Hindlimb muscle (tissue), 1 donor: Measurements from ENCODE around the gene OSGIN1. TPM values are rescaled to one million over a fixed set of nuclear protein-coding genes. Genes with fewer than 3 reads are reported as not detected.

ENCODE experiments used
- DNase-seq: peaks from one replicate; pipeline ENCODE4 v3.0.0-alpha.2; 2013
- polyA plus RNA-seq: library from polyadenylated mRNA; unstranded; fragments of 120-200 nt; gene quantifications from one replicate; pipeline ENCODE4 v1.2.1, GENCODE V29; 2013; ENCODE audit not compliant: insufficient read length

Gene OSGIN1, protein sequence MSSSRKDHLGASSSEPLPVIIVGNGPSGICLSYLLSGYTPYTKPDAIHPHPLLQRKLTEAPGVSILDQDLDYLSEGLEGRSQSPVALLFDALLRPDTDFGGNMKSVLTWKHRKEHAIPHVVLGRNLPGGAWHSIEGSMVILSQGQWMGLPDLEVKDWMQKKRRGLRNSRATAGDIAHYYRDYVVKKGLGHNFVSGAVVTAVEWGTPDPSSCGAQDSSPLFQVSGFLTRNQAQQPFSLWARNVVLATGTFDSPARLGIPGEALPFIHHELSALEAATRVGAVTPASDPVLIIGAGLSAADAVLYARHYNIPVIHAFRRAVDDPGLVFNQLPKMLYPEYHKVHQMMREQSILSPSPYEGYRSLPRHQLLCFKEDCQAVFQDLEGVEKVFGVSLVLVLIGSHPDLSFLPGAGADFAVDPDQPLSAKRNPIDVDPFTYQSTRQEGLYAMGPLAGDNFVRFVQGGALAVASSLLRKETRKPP
- 0.53 TPM for polyA plus RNA-seq

DNA sequence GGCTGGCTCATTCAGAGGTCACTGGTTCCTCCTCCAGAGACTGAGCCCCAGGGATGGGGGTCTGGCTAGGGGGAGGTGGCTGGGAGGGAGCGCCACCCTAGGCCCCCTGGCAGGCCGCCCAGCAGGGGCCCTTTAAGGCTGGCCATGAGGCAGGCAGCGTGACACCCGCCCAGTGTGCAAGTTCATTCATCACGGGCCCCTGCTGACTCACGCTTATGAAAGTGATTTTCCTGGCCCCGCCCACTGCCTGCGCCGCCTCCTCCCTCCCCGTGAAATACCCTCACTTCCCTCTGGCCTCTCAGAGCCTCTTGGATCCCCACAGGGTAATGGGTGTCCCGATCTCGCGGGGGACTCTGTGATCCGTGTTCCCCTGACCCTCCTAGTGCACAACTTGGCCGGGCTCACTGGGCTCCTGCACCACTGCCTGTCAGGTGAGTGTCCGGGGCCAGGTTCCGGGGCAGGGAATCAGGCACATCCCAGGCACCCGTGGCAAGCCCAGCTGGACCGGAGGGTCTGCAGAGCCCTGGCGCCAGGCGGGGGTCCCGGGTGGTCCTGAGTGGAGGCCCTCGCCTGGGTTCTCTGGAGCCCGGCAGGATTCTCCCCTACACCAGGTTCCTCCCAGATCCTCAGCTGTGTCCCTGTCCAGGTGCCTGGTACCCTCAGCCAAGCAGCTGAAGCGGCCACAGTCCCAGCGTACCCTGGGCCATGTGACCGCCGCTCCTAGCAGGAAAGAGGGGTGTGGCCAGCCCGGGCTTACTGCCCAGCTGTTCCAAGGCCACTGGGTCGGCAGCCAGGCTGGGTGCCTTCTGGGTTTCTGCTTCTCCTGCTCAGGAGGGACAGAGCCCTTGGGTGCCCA, at the start of gene OSGIN1:
Gene OSGIN1 (plus strand): TSS at position 301 of the 856 bp plus-strand sequence. CDS start 4,432 bp downstream, outside the sequence.
- peak; percentile 84 for DNase-seq

DNA sequence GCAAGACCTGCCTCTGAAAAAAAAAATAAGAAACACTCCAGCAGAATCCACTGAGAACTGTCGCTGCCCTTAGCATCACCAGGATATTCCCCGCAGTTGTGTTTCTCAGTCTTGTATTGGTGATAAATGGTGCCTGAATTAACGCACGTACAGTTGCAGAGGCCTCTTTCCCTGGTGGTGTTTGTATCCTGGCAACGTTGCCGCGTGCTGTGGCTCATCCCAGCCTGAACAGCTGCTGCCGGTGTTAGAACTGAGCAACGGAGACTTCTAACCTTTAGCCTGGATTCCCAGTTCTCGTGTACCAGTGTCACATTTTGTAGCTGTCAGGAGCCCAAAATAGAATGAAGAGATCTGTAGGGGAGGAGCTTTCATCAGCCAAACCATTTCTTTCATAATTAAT, 49.3 kb upstream of the OSGIN1 start:
- peak; percentile 61 for DNase-seq

DNA sequence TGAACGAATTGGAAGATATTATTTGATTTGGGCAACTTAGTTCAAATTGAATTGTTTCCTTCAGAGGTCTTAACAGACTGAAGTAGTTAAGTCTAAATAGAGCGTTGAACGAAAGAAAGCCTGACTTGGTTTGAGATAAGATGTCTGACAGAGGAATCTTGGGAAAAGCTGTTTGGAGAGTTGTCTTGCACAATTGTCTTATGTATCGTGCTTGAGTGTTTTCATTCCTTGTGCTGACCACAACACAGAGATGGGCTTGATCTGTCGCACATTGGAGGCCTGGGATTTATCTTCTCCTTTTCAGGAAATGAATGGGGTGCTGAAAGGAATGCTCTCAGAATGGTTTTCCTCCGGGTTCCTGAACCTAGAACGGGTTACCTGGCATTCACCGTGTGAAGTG, 46.4 kb upstream of the OSGIN1 start:
- no peak for DNase-seq

DNA sequence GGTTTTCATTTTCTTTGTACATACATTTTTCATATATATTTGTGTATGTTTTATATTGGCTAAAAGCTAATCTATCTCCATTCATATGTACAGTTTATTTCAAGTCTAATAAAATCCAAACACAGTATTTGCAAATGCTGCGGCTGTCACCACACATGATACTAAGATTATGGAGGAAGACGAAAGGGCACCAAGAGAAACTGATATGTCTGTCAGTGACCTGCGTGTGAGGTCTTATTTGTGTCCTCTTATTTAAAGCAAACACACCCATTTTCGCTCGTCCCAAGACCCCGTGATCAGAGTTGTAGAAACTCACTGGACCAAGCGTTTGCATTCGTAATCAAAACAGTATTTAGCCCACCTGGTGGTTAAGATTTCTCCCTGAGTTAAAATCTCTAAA, 45.9 kb upstream of the OSGIN1 start:
- no peak for DNase-seq

DNA sequence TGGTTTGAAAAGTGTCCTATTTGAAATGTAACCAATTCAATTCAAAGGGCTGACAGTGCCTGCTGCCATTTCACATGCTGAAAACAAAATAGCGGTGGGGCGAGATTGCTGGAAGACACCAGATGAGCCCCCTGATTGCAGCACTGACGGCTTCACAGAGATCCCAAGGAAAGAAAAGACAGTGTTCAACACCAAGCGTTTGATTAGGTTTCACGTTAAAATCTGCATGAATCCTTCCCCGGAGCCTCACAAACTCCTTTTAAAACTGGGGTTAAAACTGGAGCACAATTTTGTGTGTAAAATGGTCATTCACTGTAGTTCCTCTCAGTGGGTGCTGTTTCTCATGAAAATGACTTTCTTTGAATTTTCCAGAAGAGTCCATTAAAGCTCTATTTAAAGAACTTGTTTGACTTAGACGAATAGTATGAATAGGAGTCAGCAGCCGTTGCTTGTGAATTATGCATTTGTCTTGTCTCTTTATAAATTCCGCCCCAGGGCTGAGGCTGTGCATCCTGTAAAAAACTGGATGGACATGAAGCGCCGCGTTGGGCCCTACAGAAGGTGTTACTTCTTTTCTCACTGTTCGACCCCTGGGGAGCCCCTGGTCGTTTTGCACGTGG, 45.3 kb upstream of the OSGIN1 start:
- no peak for DNase-seq

DNA sequence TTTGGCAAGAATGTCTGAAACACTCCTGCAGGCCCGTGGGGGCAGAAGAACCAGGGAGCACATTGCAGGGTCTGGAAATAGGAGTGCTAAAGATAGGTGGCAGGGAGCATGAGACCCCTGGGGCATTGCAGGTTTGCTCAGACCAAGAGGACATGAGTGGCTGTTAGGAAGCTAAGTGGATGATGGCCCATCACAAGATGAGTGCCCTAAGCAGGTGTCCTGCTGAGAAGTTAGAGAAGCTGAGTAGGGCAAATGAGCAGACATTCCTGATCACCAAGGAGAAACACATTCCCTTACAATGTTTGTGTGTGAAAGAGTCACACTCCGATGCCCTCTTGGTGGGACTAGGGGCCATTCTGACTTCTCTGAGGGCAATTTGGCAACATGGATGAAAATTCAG, 44.2 kb upstream of the OSGIN1 start:
- no peak for DNase-seq

DNA sequence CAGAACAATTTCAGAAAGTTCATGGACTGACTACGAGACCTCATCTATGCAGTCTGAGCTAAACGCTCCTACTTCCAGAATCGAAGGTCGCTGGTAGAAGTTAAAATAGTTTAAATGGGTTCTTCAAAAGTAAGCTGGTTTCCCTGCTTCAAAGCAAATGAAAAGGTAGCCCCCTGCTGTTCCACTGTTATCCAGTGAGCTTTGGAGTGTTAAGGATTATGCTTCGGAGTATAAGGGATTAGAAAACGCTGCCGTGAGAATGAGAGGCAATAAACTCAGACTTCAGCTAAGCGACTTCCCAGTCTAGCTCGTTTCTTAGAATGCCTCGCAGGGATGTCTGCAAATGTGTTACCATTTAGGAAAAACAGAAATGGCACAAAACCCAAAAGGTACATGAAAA, 41.8 kb upstream of the OSGIN1 start:
- no peak for DNase-seq

DNA sequence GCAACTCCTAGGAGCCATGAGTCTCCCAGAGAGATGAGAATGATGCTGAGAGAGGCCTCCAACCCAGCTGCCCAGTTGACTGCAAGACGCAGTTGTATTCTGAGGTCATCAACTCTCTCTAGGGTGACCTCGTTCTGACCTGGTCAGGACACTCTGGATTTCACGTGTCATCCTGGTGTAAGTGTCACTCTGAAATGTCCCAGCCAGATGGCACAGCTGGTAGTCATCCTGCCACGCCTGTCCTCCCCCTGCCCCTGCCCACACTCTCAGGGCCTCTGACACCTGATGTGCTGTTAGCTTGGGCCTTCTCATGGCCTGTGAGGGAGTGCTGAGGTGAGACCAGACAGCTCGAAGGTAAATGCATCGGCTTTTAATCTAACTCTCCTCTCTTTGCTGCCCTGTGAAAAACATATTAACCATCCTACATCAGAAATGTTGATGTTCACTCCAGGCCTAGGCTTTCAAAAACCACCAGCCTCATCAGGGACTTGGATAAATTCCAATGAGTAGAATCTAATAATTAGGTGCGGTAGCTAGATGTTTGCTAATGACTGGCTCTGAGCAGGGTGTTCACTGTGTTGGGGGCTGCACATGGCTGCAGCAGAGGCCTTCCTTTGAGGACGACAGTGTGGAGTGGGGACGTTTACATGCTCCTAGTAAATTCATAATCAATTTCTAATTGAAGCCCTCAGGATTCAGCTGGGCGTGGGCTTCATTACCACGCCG, 40.4 kb upstream of the OSGIN1 start:
- DNase-seq = no peak

DNA sequence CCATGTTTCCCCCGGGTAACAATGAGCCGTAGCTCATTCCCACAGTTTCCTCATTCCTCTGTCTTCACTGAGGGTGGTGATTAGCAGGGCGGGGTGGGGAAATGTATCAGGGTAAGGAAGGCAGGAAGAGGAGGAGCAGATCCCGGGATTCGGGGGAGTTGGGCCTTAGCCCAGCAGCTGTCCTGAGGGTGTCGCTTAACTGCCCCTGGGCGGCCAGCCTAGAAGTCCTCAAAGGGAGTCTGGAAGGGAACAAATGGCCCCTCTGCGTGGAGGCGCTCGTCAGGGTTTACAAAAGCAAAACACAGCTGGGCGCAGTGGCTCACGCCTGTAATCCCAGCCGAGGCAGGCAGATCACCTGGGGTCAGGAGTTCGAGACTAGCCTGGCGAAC, 39.8 kb upstream of the OSGIN1 start:
- peak; percentile 38 for DNase-seq

DNA sequence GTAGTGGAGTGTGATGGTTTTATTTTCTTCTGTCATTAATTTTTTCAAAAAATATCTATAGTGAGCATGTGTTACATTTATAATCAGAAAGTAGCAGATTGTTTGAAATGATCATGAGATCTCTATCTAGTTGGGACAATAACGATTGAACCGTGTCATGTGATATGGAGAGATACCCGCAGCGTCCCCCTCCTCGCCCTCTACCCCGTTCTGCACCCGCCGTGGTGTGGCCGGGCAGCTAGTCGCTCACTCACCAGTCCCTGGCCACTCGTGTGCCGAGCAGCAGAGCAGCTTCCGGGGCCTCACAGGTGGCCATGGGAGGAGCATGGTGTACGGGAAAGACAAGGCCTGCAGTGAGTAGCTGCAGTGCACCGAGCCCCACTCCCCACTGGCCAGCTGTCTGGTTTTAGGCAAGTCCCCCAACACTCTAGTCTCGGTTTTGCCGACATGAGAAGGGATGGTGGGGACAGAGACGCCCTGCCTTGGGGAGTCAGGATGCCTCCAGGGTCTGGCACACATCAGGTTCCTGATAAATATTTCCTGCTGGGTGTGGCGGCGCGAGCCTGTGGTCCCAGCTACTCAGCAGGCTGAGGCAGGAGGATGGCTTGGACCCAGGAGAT, 38.8 kb upstream of the OSGIN1 start:
- DNase-seq = no peak

DNA sequence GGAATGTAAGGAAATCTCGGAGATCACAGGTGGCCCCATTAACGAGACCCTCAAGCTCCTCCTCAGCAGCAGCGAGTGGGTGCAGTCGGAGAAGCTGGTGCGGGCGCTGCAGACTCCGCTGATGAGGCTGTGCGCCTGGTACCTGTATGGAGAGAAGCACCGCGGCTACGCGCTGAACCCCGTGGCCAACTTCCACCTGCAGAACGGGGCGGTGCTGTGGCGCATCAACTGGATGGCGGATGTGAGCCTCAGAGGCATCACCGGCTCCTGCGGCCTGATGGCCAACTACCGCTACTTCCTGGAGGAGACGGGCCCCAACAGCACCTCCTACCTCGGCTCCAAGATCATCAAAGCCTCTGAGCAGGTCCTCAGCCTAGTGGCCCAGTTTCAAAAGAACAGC, 38.0 kb upstream of the OSGIN1 start:
- DNase-seq = no peak

DNA sequence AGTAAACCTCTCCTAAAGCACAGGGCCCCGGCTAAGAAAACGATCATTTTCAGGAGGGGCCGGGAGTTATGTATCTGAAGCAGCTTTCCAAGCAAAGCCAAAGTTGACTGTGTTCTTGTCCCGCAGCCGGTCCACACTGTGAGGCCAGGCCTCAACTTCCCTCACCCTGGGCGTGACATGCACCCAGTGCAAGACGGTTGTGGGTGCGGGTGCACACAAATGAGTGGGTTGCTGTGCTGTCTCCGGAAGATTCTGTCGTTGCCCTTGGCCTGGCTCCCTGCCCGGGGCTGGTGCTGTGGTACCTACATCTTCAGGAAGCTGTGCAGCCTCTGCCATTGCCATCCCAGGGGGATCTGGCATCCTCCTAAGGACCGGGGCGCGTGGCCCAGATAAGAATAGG, 37.5 kb upstream of the OSGIN1 start:
- no peak for DNase-seq

DNA sequence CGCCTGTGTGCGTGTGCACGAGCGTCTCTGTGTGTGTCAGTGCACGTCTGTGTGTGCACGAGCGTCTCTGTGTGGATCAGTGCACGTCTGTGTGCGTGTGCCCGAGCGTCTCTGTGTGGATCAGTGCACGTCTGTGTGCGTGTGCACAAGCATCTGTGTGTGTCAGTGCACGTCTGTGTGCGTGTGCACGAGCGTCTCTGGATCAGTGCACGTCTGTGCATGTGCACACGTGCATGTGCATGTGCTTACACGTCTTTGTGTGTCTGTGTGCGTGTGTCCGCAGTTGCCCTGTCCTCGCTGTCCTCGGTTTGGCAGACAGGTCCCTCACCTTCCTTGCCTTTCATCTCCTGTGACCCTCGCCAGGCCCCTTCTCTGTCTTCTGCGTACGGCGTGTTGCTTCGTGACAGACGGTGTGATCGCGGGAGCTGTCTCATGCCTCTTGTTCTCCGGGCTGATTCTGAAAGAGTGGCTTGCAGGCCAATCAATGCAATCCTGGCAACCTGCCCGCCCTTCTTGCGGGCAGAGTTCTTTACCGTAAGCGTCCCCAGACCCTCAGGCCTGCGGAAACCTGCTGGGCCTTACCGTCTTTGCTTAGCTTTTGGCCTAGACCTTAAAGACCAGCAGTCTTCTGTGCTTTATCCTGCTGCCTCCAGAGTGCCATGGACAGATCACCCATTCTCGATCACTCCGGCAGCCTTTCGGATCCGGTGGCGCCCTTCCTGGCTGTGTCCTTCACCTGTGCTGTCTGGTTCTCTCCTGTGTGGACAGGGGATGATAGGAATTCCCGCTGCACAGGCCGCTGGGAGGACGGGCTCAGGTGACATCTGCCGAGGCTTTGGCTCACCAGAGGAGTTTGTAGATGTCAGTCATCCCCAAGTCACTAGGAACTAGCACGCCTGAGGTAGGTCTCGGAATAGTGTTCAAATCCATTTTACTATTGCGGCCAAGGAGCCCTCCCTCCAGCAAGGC, 35.6 kb upstream of the OSGIN1 start:
- no peak for DNase-seq

DNA sequence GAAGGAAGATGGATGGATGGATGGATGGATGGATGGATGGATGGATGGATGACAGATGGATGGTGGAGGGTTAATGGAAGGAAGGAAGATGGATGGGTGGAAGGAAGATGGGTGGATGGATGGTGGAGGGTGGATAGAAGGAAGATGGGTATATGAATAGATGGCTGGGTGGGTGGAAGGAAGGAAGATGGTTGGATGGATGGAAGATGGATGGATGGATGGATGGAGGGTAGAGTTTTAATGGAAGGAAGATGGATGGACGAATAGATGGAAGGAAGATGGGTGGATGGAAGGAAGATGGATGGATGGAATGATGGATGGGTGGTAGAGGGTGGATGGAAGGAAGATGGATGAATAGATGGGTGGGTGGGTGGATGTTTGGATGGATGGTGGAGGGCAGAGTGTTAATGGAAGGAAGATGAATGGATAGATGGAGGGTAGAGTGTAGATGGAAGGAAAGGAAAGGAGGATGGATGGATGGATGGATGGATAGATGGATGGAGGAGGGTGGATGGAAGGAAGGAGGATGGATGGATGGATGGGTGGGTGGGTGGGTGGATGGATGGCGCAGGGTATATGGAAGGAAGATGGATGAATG, 32.0 kb upstream of the OSGIN1 start:
- no peak for DNase-seq

DNA sequence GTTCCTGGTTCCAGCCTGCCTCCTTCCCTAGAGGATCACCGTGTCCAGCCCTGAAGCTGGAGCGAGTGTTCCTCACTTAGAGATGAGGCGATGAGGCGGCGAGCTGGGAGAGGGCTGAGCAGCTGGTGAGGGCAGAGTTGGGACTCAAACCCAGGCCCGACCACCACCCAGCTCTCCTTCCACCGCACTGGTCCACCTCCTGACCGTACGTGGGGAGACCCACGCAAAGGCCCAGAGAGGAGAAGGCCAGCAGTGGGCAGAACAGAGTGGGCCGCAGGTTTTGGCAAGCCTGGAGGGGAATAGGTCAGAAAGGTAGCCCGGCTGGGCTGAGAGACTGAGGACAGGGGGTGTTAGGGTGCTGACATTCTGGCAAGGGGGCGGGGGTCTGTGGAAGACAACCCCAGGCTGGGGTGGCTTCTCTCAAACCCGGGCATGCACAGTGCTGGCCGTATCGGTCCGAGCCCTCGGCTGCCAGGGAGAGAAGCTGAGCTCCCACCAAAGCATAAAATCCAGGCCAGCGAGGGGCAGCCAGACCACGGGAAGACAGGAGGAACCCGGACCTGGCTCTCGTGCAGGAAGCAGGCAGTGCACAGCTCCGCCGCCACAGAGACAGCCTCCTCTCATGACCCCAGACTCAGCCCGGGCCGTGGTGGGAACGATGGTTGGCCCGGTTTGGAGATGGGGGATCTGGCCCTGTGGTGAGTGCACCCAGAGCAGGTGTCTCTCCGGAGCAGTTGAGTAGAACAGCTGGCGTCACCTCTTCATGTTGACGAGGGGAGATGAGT, 29.3 kb upstream of the OSGIN1 start:
- no peak for DNase-seq

DNA sequence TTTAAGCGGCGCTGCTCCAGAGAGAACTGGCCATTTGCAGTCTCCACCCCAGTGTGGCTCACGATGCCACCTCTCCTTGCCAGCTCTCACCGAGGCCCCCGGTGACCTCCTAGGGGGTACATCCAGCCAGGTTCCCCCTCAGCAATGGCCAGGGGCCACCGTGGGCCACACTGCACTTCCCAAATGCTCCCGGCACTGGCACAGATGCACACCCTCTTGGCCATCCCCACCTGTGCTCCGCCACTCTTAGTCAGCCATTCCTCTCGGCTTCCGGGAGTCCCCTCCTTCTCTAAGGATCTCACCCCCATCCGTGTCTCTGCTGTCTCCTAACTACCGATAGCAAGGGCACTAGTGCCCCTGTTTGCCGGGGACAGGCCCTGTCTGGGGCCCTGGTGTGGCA, 28.4 kb upstream of the OSGIN1 start:
- DNase-seq = no peak

DNA sequence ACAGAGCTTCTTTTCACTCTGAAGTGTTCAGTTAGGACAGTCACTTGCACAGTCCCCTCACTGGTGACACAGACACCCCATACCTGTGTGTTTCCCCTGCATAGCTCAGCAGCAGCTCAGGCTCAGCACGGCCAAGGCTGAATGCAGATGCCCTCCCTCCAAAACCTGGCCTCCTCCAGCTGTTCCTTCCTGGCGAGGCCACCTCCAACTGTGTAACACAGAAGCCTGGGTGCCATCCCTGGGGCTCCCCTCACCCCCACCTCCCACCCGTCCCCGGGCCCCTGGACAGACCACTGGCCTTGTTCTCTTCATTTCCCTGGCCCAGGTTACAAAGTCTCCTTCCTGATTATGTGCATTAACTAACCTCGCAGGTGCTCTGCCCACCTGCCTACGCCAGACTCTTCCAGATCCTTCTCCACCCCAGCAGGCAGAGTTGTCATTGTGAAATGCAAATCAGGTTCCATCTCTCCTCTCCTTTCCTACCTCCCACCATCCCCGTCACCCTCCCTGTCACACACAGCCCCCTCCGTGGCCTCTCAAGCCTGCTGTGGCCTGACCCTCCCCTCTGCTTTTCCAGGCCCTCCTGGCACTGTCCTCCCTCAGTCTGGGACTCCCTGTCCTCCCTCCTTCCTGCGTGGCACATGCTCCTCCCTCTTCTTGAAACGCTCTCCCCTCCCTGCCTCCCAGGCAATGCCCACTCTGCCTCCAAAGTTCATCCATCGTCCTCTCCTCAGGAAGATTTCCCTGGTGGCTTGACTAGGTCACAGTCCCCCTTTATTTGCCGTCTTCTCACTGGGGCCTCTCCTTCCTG, 27.7 kb upstream of the OSGIN1 start:
- DNase-seq = no peak

DNA sequence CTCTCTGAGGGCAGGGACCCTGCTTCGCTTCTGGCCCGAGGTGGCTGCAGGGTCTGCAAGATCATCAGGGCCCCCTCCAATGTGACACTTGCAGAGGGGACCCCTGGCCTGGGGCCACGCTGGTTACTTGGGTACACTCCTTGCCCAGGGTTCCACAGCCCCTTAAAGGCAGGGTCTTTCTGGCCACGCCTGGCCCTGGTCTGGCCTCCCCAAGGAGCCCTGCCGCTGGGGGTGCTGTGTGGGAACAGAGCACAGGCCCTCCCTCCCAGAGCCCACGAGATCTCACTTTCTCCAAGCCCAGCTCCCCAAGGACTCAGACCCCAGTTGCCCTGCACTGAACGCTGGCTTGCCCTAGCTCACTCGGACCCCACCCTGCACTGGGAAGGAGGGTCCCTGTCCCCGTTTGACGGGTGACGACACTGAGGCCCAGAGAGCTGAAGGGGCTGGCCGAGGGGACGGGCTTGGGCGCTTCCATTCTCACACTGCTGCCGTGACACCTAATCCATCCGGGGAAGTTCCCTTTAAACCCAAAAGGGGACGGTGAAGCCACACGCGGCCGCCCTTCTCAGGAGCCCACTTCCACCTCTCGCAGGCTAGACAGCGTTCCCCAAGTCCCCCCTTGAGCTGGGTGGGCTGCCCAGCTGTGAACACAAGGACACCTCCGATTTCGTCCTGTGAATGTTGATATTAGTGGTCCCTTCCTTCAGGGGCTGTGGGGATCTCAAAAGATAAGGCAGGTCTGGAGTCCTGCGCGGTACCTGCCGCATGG, 26.9 kb upstream of the OSGIN1 start:
- no peak for DNase-seq
